Measurements from ENCODE around the gene KRT80.

Gene KRT80

DNA sequence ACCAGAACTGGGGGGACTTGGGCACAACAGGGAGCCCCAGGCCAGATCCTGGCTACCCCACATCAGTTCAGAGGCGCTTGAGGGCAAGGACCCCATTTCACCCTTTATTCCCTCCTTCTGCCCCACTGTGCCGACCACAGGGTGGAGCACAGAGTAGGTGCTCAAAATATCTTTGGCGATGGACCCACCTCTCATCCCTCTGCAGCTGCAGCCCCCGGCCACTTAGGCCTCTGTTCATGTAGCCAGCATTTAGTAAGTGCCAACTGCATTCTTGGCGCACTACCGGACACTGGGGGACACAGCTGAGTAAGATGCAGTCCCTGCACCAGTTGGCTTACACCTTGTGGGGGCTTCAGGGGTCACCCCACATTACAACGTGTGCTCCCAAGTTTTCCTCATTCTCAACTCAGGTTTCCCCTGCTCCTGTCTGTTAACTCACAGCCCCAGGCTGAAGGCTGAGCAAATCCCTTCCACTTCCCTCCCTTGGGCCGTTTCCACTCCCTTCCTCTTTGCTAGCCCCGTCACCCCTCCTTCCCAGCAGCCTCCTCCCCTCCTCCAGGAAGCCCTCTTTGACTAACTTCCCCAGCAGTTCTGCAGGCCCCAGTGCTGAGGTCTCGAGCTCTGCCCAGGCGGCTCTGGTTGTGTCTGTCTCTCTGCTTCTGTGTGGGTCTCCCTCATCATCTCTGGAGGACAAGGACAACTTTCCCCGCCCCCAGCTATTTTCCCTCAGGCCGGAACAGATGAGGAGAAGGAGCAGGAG lies 26.5 kb downstream of the KRT80 start:
- no peak for TF ChIP-seq CTCF (IDR thresholded peaks at IDR 0.05; ENCODE audit: low read depth, low read length)
- DNase-seq (ENCODE audit: low read depth in 2 of 2): no peak
- H3K4me3 ChIP-seq (replicated peaks in 1 of 2; ENCODE audit: low read depth in 2 of 2, low read length in 2 of 2): no peak overlapping the region

- no peak overlapping the region for H3K4me3 ChIP-seq (replicated peaks in 1 of 2; ENCODE audit: low read depth in 2 of 2, low read length in 2 of 2)
- DNase-seq (ENCODE audit: low read depth in 2 of 2): no peak
- TF ChIP-seq CTCF (IDR thresholded peaks at IDR 0.05; ENCODE audit: low read depth, low read length): no peak
Measured at GRCh38 chr12:52164624-52165023, 27.2 kb downstream of the KRT80 start.

- no peak for TF ChIP-seq CTCF (IDR thresholded peaks at IDR 0.05; ENCODE audit: low read depth, low read length)
Measured at GRCh38 chr12:52162981-52163380, 28.8 kb downstream of the KRT80 start.

DNA sequence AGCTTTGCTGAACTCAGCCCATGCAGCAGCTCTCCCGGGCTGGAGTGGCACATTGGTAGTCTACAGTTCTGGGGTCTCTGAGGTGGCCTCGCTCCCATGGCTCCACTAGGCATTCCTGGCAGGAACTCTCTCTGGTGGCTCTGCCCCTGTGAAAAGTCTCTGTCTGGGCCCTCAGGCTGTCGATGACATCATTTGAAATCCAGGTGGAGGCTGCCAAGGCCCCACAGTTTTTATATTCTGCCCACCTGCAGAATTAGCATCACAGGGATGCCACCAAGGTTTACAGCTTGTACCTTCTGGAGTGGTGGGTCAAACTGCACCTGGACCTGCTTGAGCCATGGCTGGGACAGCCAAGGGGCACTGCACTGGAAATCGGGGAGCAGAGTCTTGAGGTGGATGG lies 31.6 kb downstream of the KRT80 start:
- no peak for DNase-seq (ENCODE audit: low read depth in 2 of 2)
- H3K4me3 ChIP-seq (replicated peaks in 1 of 2; ENCODE audit: low read depth in 2 of 2, low read length in 2 of 2): no peak overlapping the region
- TF ChIP-seq CTCF (IDR thresholded peaks at IDR 0.05; ENCODE audit: low read depth, low read length): no peak

More at GRCh38 chr12:52162981-52163380, 28.8 kb downstream of the KRT80 start:
- DNase-seq (ENCODE audit: low read depth in 2 of 2): peak in 1 of 2 donors; percentile 36
- H3K4me3 ChIP-seq (replicated peaks in 1 of 2; ENCODE audit: low read depth in 2 of 2, low read length in 2 of 2): no peak overlapping the region

DNA sequence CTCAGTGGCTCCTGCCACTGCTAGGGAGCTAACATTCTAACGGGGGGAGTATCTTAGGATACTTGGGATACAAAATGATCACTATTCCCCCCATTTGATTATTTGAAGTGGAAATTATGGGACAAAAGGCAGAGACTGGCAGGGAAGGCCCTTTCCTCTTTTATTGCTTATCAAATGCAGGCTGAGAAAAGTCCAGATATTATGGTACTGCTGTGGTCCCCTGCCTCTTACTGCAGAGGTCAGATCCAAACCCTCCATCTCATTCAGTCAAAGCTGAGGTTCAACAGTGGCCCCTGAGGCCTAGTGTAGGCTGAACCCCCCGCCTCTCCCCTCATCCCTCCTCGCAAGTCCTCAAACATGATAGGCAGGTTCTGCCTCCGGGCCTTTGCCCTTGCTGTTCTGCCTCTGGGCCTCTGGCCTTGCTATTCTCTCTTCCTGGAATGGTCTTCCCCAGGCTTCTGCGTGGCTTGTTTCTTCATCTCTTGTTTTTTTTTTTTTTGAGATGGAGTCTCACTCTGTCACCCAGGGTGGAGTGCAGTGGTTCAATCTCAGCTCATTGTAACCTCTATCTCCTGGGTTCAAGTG lies 34.2 kb downstream of the KRT80 start:
- H3K4me3 ChIP-seq (replicated peaks in 1 of 2; ENCODE audit: low read depth in 2 of 2, low read length in 2 of 2): no peak overlapping the region
- TF ChIP-seq CTCF (IDR thresholded peaks at IDR 0.05; ENCODE audit: low read depth, low read length): no peak
- DNase-seq (ENCODE audit: low read depth in 2 of 2): no peak

GRCh38 chr12:52156757-52157565 lies 34.9 kb downstream of the KRT80 start:
- peak; percentile 93 for TF ChIP-seq CTCF (IDR thresholded peaks at IDR 0.05; ENCODE audit: low read depth, low read length)
- H3K4me3 ChIP-seq (replicated peaks in 1 of 2; ENCODE audit: low read depth in 2 of 2, low read length in 2 of 2): no peak overlapping the region
- peak; percentile 66 to 73 for DNase-seq (ENCODE audit: low read depth in 2 of 2)
